Chondrocyte (in vitro differentiated cells): Measurements from ENCODE around the gene KCTD7. TPM values are rescaled to one million over a fixed set of nuclear protein-coding genes. Genes with fewer than 3 reads are reported as not detected.
A peak's percentile ranks its signal among the peaks of the same experiment; 100 is the strongest.
"Not testable (repeated sequence)": the region's sequence is repeated elsewhere in the genome, so short reads cannot be mapped to it uniquely, and the experiment has no call there.

Source experiments
- DNase-seq: peaks from one replicate; pipeline ENCODE4 v3.0.0; 2021; ENCODE audit warnings: mixed read lengths, low spot score
- H3K27ac Mint-ChIP-seq: one replicate; pipeline ENCODE4 v1.8.0; 2021; ENCODE audit warnings: mild to moderate bottlenecking, moderate library complexity, mixed read lengths; ENCODE audit not compliant: unreplicated experiment
- H3K27me3 Mint-ChIP-seq: 2 replicates; pipeline ENCODE4 v1.8.0; 2021; ENCODE audit warnings: low read depth, mixed read lengths
- H3K36me3 Mint-ChIP-seq: 2 replicates; pipeline ENCODE4 v1.8.0; 2021; ENCODE audit warnings: low read depth, mixed read lengths
- H3K4me1 Mint-ChIP-seq: 2 replicates; pipeline ENCODE4 v1.8.0; 2021; ENCODE audit warnings: low read depth, mild to moderate bottlenecking, mixed read lengths
- H3K4me3 Mint-ChIP-seq: one replicate; pipeline ENCODE4 v1.8.0; 2021; ENCODE audit warnings: mild to moderate bottlenecking, moderate library complexity, mixed read lengths; ENCODE audit not compliant: unreplicated experiment
- H3K9me3 Mint-ChIP-seq: 2 replicates; pipeline ENCODE4 v1.8.0; 2021; ENCODE audit warnings: low read depth, mixed read lengths
- total RNA-seq: library from RNA; stranded (reverse); gene quantifications from 3 replicates; pipeline ENCODE4 v1.2.1, GENCODE V29; 2021
- TF ChIP-seq, protein P1 (sequence below): fragments of 200-600 bp; sonication (generic); IDR thresholded peaks from 2 replicates; pipeline ENCODE4 v1.5.0; 2021; ENCODE audit warnings: antibody characterized with exemption, mild to moderate bottlenecking, moderate library complexity

Gene KCTD7
- total RNA-seq, 1 donor from 2014 or later: 16.4 TPM

DNA sequence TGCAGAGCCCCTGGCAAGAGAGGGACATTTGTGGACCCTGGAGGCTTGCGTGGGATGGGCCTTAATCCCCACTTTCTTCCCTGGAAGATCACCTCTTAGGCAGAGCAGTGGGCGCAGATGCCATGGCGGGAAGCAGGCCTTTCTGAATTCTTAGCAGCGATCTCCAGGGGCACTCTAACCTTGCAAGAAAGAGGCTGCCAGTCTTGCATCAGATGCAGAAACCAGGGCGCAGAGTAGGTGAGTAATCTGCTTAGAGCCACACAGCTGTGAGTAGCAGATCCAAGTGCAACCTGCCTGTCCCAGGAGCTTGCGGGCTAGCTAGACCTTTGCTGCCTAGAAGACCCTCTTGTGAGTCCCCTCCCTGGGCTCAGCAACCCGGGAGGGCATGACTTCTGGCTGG lies 40.0 kb downstream of the KCTD7 start:
- peaks cover 3% of the 10 kb centered on the region for H3K4me1 Mint-ChIP-seq
- H3K27ac Mint-ChIP-seq: no peak overlapping the region
- TF ChIP-seq, protein P1, sequence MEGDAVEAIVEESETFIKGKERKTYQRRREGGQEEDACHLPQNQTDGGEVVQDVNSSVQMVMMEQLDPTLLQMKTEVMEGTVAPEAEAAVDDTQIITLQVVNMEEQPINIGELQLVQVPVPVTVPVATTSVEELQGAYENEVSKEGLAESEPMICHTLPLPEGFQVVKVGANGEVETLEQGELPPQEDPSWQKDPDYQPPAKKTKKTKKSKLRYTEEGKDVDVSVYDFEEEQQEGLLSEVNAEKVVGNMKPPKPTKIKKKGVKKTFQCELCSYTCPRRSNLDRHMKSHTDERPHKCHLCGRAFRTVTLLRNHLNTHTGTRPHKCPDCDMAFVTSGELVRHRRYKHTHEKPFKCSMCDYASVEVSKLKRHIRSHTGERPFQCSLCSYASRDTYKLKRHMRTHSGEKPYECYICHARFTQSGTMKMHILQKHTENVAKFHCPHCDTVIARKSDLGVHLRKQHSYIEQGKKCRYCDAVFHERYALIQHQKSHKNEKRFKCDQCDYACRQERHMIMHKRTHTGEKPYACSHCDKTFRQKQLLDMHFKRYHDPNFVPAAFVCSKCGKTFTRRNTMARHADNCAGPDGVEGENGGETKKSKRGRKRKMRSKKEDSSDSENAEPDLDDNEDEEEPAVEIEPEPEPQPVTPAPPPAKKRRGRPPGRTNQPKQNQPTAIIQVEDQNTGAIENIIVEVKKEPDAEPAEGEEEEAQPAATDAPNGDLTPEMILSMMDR: no peak
- H3K4me3 Mint-ChIP-seq: no peak overlapping the region
- no peak for DNase-seq
- H3K36me3 Mint-ChIP-seq: peaks cover 2% of the 10 kb centered on the region
- no peaks in the 10 kb centered on the region for H3K9me3 Mint-ChIP-seq
- no peaks in the 10 kb centered on the region for H3K27me3 Mint-ChIP-seq

DNA sequence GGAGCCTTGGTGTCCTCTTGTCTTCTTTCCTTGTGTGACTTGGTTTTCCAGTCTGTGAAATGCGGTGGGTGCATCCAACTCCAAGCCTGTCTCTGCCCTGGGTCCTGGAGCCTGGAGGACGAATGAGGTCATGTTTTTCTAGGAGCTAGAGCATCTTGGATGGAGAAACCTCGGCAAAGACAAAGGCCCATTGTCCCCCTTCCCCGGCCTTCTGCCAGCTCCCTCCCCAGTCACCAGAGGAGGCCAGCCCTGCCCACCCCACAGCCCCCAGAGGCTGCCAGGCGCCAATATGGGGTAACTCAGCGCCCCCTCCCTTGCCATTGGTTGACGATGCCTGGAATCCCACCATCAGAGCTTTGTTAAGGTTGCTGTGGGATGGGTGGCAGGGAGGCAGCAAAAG lies 40.4 kb downstream of the KCTD7 start:
- TF ChIP-seq, protein P1: no peak
- H3K36me3 Mint-ChIP-seq: peaks cover 2% of the 10 kb centered on the region
- H3K4me3 Mint-ChIP-seq: no peak overlapping the region
- no peaks in the 10 kb centered on the region for H3K9me3 Mint-ChIP-seq
- no peak for DNase-seq
- peaks cover 3% of the 10 kb centered on the region for H3K4me1 Mint-ChIP-seq
- peak overlapping the region; percentile 36 for H3K27ac Mint-ChIP-seq
- no peaks in the 10 kb centered on the region for H3K27me3 Mint-ChIP-seq

- no peaks in the 10 kb centered on the region for H3K9me3 Mint-ChIP-seq
- no peak overlapping the region for H3K4me3 Mint-ChIP-seq
- H3K27ac Mint-ChIP-seq: peak overlapping the region; percentile 36
- TF ChIP-seq, protein P1: no peak
- peaks cover 3% of the 10 kb centered on the region for H3K4me1 Mint-ChIP-seq
- no peak for DNase-seq
- H3K36me3 Mint-ChIP-seq: peaks cover 2% of the 10 kb centered on the region
- no peaks in the 10 kb centered on the region for H3K27me3 Mint-ChIP-seq
Measured at GRCh38 chr7:66669496-66669895, 40.8 kb downstream of the KCTD7 start.

- no peaks in the 10 kb centered on the region for H3K9me3 Mint-ChIP-seq
- H3K4me3 Mint-ChIP-seq: no peak overlapping the region
- TF ChIP-seq, protein P1: no peak
- H3K27ac Mint-ChIP-seq: peak overlapping the region; percentile 54
- peaks cover 3% of the 10 kb centered on the region for H3K4me1 Mint-ChIP-seq
- no peaks in the 10 kb centered on the region for H3K27me3 Mint-ChIP-seq
- no peak for DNase-seq
- peaks cover 2% of the 10 kb centered on the region for H3K36me3 Mint-ChIP-seq
Measured at GRCh38 chr7:66671034-66671433, 42.4 kb downstream of the KCTD7 start.

- not testable (repeated sequence) for H3K27me3 Mint-ChIP-seq, DNase-seq, H3K36me3 Mint-ChIP-seq, H3K4me3 Mint-ChIP-seq, H3K9me3 Mint-ChIP-seq, H3K4me1 Mint-ChIP-seq
- H3K27ac Mint-ChIP-seq: peak overlapping the region; percentile 54
Measured at GRCh38 chr7:66671486-66671885, 42.8 kb downstream of the KCTD7 start.

- H3K4me1 Mint-ChIP-seq, H3K9me3 Mint-ChIP-seq, H3K36me3 Mint-ChIP-seq, DNase-seq, H3K27me3 Mint-ChIP-seq, H3K27ac Mint-ChIP-seq, H3K4me3 Mint-ChIP-seq: not testable (repeated sequence)
Measured at GRCh38 chr7:66672432-66673123, 43.9 kb downstream of the KCTD7 start.

GRCh38 chr7:66673124-66673640 lies 44.5 kb downstream of the KCTD7 start:
- not testable (repeated sequence) for H3K4me3 Mint-ChIP-seq, H3K36me3 Mint-ChIP-seq, DNase-seq, H3K9me3 Mint-ChIP-seq, H3K27me3 Mint-ChIP-seq, H3K4me1 Mint-ChIP-seq
- peak overlapping the region; percentile 51 for H3K27ac Mint-ChIP-seq
